Esophagus muscularis mucosa (tissue), 3 donors: ENCODE measurements around the gene RPAIN.

ENCODE experiments used
- CTCF ChIP-seq, 3 experiments: fragments of 200-600 bp in 2 of 3; fragments of 450-650 bp in 1 of 3; sonication (generic) in 2 of 3; IDR thresholded peaks; one replicate each; pipeline ENCODE4 v1.5.1; 2017 to 2019; ENCODE audit warnings: antibody characterized with exemption in 3 of 3, mild to moderate bottlenecking in 2 of 3, moderate library complexity in 1 of 3
- POLR2A ChIP-seq: fragments of 450-650 bp; IDR thresholded peaks from one replicate; pipeline ENCODE4 v1.6.1; 2017; ENCODE audit warnings: antibody characterized with exemption, moderate library complexity, mild to moderate bottlenecking, low read depth

- TF ChIP-seq POLR2A (no peak), CTCF (IDR thresholded peaks at IDR 0.05) (no peak)
Measured at GRCh38 chr17:5466295-5466694, 46.3 kb downstream of the RPAIN start.
